ENCODE measurements around the gene KCNA2.
A peak's percentile ranks its signal among the peaks of the same experiment; 100 is the strongest.

The KCNA2 gene

GRCh38 chr1:110628323-110629105, 22.4 kb upstream of the KCNA2 start:
- no peak for DNase-seq

- DNase-seq: no peak
Observed at GRCh38 chr1:110627764-110628163, 21.6 kb upstream of the KCNA2 start.

GRCh38 chr1:110626889-110627288, 20.7 kb upstream of the KCNA2 start:
- DNase-seq: no peak

- no peak for DNase-seq
Observed at GRCh38 chr1:110620686-110621085, 14.5 kb upstream of the KCNA2 start.

- DNase-seq: peak in 2 of 3 experiments; percentile 21 to 38
Observed at GRCh38 chr1:110620250-110620615, 14.1 kb upstream of the KCNA2 start.

GRCh38 chr1:110619412-110620249, 13.5 kb upstream of the KCNA2 start:
- DNase-seq: peak; percentile 80 to 90 (median 83)

- no peak for DNase-seq
Observed at GRCh38 chr1:110618668-110619067, 12.5 kb upstream of the KCNA2 start.

- no peak for DNase-seq
Observed at GRCh38 chr1:110617589-110617988, 11.4 kb upstream of the KCNA2 start.

GRCh38 chr1:110617116-110617515, 11.0 kb upstream of the KCNA2 start:
- DNase-seq: no peak

GRCh38 chr1:110616587-110616986, 10.4 kb upstream of the KCNA2 start:
- DNase-seq: peak in 2 of 3 experiments; percentile 54 to 78

- peak; percentile 71 to 91 (median 73) for DNase-seq
Observed at GRCh38 chr1:110615548-110616130, 9.5 kb upstream of the KCNA2 start.

GRCh38 chr1:110612060-110612745, 6.0 kb upstream of the KCNA2 start:
- peak; percentile 66 to 85 (median 67) for DNase-seq

GRCh38 chr1:110610696-110611286, 4.6 kb upstream of the KCNA2 start:
- no peak for DNase-seq

GRCh38 chr1:110610084-110610483, 3.9 kb upstream of the KCNA2 start:
- DNase-seq: no peak

GRCh38 chr1:110608247-110608646, 2.1 kb upstream of the KCNA2 start:
- no peak for DNase-seq

GRCh38 chr1:110607536-110608230, 1.5 kb upstream of the KCNA2 start:
- peak in 1 of 3 experiments; percentile 29 for DNase-seq

GRCh38 chr1:110606657-110607535, 738 bp upstream of the KCNA2 start:
- peak; percentile 10 to 53 (median 47) for DNase-seq

GRCh38 chr1:110605446-110605845, 712 bp downstream of the KCNA2 start:
- no peak for DNase-seq

GRCh38 chr1:110604586-110605148, 1.5 kb downstream of the KCNA2 start:
- DNase-seq: no peak

GRCh38 chr1:110603058-110603457, 3.1 kb downstream of the KCNA2 start:
- DNase-seq: no peak

- DNase-seq: no peak
Observed at GRCh38 chr1:110602466-110602865, 3.7 kb downstream of the KCNA2 start.

Measured in NCI-H1417 (cell line).